ENCODE results near the gene CCNH. TPM values are rescaled to one million over a fixed set of nuclear protein-coding genes. Genes with fewer than 3 reads are reported as not detected.
A peak's percentile ranks its signal among the peaks of the same experiment; 100 is the strongest.

CCNH gene
- total and polyA plus RNA-seq, 9 of the 15 experiments (the other 6 are each of a cell fraction or from before 2014, with no cell fraction given): 100 to 213 (median 150) TPM

GRCh38 chr5:87412630-87413342 is at the start of gene CCNH (continued):
- TF ChIP-seq CREB3L1 (IDR thresholded peaks at IDR 0.05; ENCODE audit: borderline replicate concordance, low read depth) (peak; percentile 81; the same call in 1 of the 2 replicates), THAP12 (CRISPR knock-in tag; IDR thresholded peaks at IDR 0.05) (no peak), SMAD4 (CRISPR knock-in tag; conservative IDR thresholded peaks at IDR 0.05) (peak; percentile 42; the same call in 1 of the 2 replicates), ETV1 (tag; conservative IDR thresholded peaks at IDR 0.05; ENCODE audit: low read depth) (peak; percentile 88), ZNF586 (CRISPR knock-in tag; conservative IDR thresholded peaks at IDR 0.05) (no peak), TRIM24 (IDR thresholded peaks at IDR 0.05) (no peak), PCBP1 (IDR thresholded peaks at IDR 0.05; ENCODE audit: low read depth, low read length, poor library complexity, severe bottlenecking) (no peak), RFX1 (IDR thresholded peaks at IDR 0.05) (0 out of 2 replicates have a peak, but pooled peaks have one; percentile 24), MEIS2 (IDR thresholded peaks at IDR 0.05; ENCODE audit: partially characterized antibody) (no peak), PHF21A (IDR thresholded peaks at IDR 0.05; ENCODE audit: borderline replicate concordance, low read depth) (no peak), AFF1 (IDR thresholded peaks at IDR 0.05; ENCODE audit: low read depth in 1 of 2, partially characterized antibody in 2 of 2) (no peak), ELF2 (CRISPR knock-in tag; IDR thresholded peaks at IDR 0.05) (peak; percentile 85), ZFP1 (CRISPR knock-in tag; IDR thresholded peaks at IDR 0.05) (no peak), RBM15 (IDR thresholded peaks at IDR 0.05; ENCODE audit: insufficient read depth, low read length) (no peak), ZNF23 (CRISPR knock-in tag; IDR thresholded peaks at IDR 0.05) (no peak), E2F6 (IDR thresholded peaks at IDR 0.05; ENCODE audit: borderline replicate concordance in 1 of 2, extremely low read depth in 1 of 2, insufficient read depth in 1 of 2, insufficient read length in 1 of 2, low read depth in 1 of 2, low read length in 1 of 2, poor library complexity in 1 of 2, severe bottlenecking in 1 of 2) (no peak), ZNF75A (CRISPR knock-in tag; IDR thresholded peaks at IDR 0.05) (no peak), EHMT2 (IDR thresholded peaks at IDR 0.05) (no peak), SRSF3 (IDR thresholded peaks at IDR 0.05; ENCODE audit: insufficient read depth, low read length) (no peak)

All from K562 (cell line).